ENCODE measurements around the gene GREB1L.

- TF ChIP-seq CTCF (IDR thresholded peaks at IDR 0.05) (no peak), POLR2A (IDR thresholded peaks at IDR 0.05) (no peak)
Observed at GRCh38 chr18:21215490-21215889, 26.5 kb upstream of the GREB1L start.

All from right lobe of liver (tissue), 4 donors.